Measurements from ENCODE around the gene GART.

DNA sequence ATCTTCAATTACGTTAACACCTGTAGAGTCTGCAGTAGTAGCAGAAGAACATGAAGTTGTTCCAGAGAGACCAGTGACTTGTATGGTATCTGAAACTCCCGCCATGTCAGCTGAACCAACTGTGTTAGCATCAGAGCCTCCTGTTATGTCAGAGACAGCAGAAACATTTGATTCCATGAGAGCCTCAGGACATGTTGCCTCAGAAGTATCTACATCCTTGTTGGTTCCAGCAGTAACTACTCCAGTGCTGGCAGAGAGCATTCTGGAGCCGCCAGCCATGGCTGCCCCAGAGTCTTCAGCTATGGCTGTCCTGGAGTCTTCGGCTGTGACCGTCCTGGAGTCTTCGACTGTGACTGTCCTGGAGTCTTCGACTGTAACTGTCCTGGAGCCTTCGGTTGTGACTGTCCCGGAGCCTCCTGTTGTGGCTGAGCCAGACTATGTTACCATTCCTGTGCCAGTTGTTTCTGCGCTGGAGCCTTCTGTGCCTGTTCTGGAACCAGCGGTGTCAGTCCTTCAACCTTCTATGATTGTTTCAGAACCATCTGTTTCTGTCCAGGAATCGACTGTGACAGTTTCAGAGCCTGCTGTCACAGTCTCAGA, 11.2 kb upstream of the GART start:
- TF ChIP-seq GATA1 (IDR thresholded peaks at IDR 0.05; ENCODE audit: low read depth, low read length) (no peak), POLR2A (IDR thresholded peaks at IDR 0.05; ENCODE audit: low read length) (no peak)
